ENCODE results near the gene SYK. TPM values are rescaled to one million over a fixed set of nuclear protein-coding genes. Genes with fewer than 3 reads are reported as not detected.
A peak's percentile ranks its signal among the peaks of the same experiment; 100 is the strongest.

Gene SYK
- total and polyA plus RNA-seq, 2 donors (not counting 1 experiment from before 2014, with no cell fraction given) = not detected

DNA sequence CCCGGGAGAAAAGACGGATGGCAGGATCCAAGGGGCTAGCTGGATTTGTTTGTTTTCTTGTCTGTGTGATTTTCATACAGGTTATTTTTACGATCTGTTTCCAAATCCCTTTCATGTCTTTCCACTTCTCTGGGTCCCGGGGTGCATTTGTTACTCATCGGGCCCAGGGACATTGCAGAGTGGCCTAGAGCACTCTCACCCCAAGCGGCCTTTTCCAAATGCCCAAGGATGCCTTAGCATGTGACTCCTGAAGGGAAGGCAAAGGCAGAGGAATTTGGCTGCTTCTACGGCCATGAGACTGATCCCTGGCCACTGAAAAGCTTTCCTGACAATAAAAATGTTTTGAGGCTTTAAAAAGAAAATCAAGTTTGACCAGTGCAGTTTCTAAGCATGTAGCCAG lies 94.2 kb downstream of the SYK start:
- Histone ChIP-seq H4K20me1 (ENCODE audit: control insufficient read depth, extremely low read depth, insufficient read depth, low read length) (no peaks in the 10 kb centered on the region), H3K9ac (ENCODE audit: insufficient read depth, low read length) (no peak overlapping the region), H3K4me1 (ENCODE audit: control insufficient read depth, extremely low read depth, insufficient read depth, low read length) (no peaks in the 10 kb centered on the region), H3K36me3 (ENCODE audit: control insufficient read depth, insufficient read depth, low read length) (no peaks in the 10 kb centered on the region), H3K4me2 (ENCODE audit: extremely low read depth, insufficient read depth, low read length) (no peak overlapping the region), H3K4me3 (replicated peaks in 1 of 4; ENCODE audit: control extremely low read depth in 1 of 4, insufficient read depth in 1 of 4, low read depth in 3 of 4, low read length in 4 of 4) (no peak overlapping the region), H3K9me3 (ENCODE audit: control insufficient read depth, insufficient read depth, low read depth, low read length) (no peaks in the 10 kb centered on the region), H2AFZ (ENCODE audit: low read length) (no peak overlapping the region), H3K27ac (ENCODE audit: insufficient read depth, low read length) (no peak overlapping the region), H3K79me2 (ENCODE audit: control insufficient read depth, insufficient read depth, low read length) (no peaks in the 10 kb centered on the region), H3K27me3 (ENCODE audit: control insufficient read depth, insufficient read depth, low read length) (peaks cover 7% of the 10 kb centered on the region)
- TF ChIP-seq EZH2 (IDR thresholded peaks at IDR 0.05; ENCODE audit: low read length, missing control alignments) = no peak
- TF ChIP-seq, protein P1, sequence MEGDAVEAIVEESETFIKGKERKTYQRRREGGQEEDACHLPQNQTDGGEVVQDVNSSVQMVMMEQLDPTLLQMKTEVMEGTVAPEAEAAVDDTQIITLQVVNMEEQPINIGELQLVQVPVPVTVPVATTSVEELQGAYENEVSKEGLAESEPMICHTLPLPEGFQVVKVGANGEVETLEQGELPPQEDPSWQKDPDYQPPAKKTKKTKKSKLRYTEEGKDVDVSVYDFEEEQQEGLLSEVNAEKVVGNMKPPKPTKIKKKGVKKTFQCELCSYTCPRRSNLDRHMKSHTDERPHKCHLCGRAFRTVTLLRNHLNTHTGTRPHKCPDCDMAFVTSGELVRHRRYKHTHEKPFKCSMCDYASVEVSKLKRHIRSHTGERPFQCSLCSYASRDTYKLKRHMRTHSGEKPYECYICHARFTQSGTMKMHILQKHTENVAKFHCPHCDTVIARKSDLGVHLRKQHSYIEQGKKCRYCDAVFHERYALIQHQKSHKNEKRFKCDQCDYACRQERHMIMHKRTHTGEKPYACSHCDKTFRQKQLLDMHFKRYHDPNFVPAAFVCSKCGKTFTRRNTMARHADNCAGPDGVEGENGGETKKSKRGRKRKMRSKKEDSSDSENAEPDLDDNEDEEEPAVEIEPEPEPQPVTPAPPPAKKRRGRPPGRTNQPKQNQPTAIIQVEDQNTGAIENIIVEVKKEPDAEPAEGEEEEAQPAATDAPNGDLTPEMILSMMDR (conservative IDR thresholded peaks at IDR 0.05 in 1 of 2, IDR thresholded peaks at IDR 0.05 in 1 of 2; ENCODE audit: low read depth in 1 of 2, low read length in 2 of 2) = no peak
- no peak for DNase-seq (ENCODE audit: low read depth in 2 of 2)

DNA sequence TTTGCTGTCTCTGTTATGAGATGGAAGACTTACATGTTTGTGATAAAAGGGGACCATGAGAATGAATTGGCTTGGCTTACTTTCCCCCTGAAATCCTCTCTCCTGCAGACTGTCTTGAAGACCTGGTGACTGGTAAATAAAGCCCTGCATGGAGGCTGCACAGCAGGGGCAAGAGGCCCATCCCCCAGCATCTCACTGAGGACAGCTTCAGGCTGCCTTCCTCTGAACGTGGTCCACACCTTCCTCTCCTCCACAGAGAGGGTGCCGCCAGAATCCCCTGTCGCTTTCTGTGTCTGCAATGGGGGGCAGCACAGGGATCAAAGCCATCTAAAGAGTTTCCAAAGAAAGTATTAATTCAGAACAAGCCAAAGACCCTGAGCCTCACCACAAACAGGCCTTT lies 94.6 kb downstream of the SYK start:
- H3K27ac ChIP-seq (ENCODE audit: insufficient read depth, low read length) = no peak overlapping the region
- no peaks in the 10 kb centered on the region for H4K20me1 ChIP-seq (ENCODE audit: control insufficient read depth, extremely low read depth, insufficient read depth, low read length)
- TF ChIP-seq, protein P1 (conservative IDR thresholded peaks at IDR 0.05 in 1 of 2, IDR thresholded peaks at IDR 0.05 in 1 of 2; ENCODE audit: low read depth in 1 of 2, low read length in 2 of 2) = no peak
- TF ChIP-seq EZH2 (IDR thresholded peaks at IDR 0.05; ENCODE audit: low read length, missing control alignments) = no peak
- H3K4me3 ChIP-seq (replicated peaks in 1 of 4; ENCODE audit: control extremely low read depth in 1 of 4, insufficient read depth in 1 of 4, low read depth in 3 of 4, low read length in 4 of 4) = no peak overlapping the region
- no peak overlapping the region for H2AFZ ChIP-seq (ENCODE audit: low read length)
- H3K27me3 ChIP-seq (ENCODE audit: control insufficient read depth, insufficient read depth, low read length) = peaks cover 7% of the 10 kb centered on the region
- H3K79me2 ChIP-seq (ENCODE audit: control insufficient read depth, insufficient read depth, low read length) = no peaks in the 10 kb centered on the region
- no peak overlapping the region for H3K9ac ChIP-seq (ENCODE audit: insufficient read depth, low read length)
- no peaks in the 10 kb centered on the region for H3K36me3 ChIP-seq (ENCODE audit: control insufficient read depth, insufficient read depth, low read length)
- no peaks in the 10 kb centered on the region for H3K4me1 ChIP-seq (ENCODE audit: control insufficient read depth, extremely low read depth, insufficient read depth, low read length)
- no peak overlapping the region for H3K4me2 ChIP-seq (ENCODE audit: extremely low read depth, insufficient read depth, low read length)
- no peak for DNase-seq (ENCODE audit: low read depth in 2 of 2)
- H3K9me3 ChIP-seq (ENCODE audit: control insufficient read depth, insufficient read depth, low read depth, low read length) = no peaks in the 10 kb centered on the region

DNA sequence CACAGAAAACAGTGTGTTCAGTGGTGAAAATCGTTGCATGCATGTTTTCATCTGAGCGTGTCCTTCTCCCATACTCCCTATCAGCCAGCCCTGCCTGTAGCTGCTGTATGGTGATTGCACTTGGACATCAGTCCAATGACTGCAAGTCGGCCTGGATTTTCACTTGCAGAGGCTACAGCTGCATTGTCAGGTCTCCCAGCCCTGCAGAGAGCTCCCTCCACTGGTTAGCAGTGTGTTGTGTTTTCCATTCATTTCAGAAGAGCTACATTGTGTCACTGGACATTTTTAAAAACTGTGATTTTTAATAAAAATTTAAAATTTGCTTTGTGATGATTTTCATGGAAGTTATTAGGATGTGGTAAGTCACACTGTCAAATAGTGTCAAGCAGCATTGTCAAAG lies 96.6 kb downstream of the SYK start:
- TF ChIP-seq, protein P1 (conservative IDR thresholded peaks at IDR 0.05 in 1 of 2, IDR thresholded peaks at IDR 0.05 in 1 of 2; ENCODE audit: low read depth in 1 of 2, low read length in 2 of 2) = peak in 1 of 2 donors; percentile 49
- no peak for TF ChIP-seq EZH2 (IDR thresholded peaks at IDR 0.05; ENCODE audit: low read length, missing control alignments)
- H3K36me3 ChIP-seq (ENCODE audit: control insufficient read depth, insufficient read depth, low read length) = no peaks in the 10 kb centered on the region
- no peaks in the 10 kb centered on the region for H4K20me1 ChIP-seq (ENCODE audit: control insufficient read depth, extremely low read depth, insufficient read depth, low read length)
- H3K9me3 ChIP-seq (ENCODE audit: control insufficient read depth, insufficient read depth, low read depth, low read length) = no peaks in the 10 kb centered on the region
- no peak overlapping the region for H3K27ac ChIP-seq (ENCODE audit: insufficient read depth, low read length)
- H2AFZ ChIP-seq (ENCODE audit: low read length) = no peak overlapping the region
- no peak overlapping the region for H3K4me2 ChIP-seq (ENCODE audit: extremely low read depth, insufficient read depth, low read length)
- no peaks in the 10 kb centered on the region for H3K27me3 ChIP-seq (ENCODE audit: control insufficient read depth, insufficient read depth, low read length)
- H3K79me2 ChIP-seq (ENCODE audit: control insufficient read depth, insufficient read depth, low read length) = no peaks in the 10 kb centered on the region
- no peak overlapping the region for H3K4me3 ChIP-seq (replicated peaks in 1 of 4; ENCODE audit: control extremely low read depth in 1 of 4, insufficient read depth in 1 of 4, low read depth in 3 of 4, low read length in 4 of 4)
- no peaks in the 10 kb centered on the region for H3K4me1 ChIP-seq (ENCODE audit: control insufficient read depth, extremely low read depth, insufficient read depth, low read length)
- DNase-seq (ENCODE audit: low read depth in 2 of 2) = peak in 1 of 2 donors; percentile 25
- H3K9ac ChIP-seq (ENCODE audit: insufficient read depth, low read length) = no peak overlapping the region
